ENCODE results near the gene RNASE8.
"Not testable (repeated sequence)": the region's sequence is repeated elsewhere in the genome, so short reads cannot be mapped to it uniquely, and the experiment has no call there.

The RNASE8 gene, protein sequence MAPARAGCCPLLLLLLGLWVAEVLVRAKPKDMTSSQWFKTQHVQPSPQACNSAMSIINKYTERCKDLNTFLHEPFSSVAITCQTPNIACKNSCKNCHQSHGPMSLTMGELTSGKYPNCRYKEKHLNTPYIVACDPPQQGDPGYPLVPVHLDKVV

DNA sequence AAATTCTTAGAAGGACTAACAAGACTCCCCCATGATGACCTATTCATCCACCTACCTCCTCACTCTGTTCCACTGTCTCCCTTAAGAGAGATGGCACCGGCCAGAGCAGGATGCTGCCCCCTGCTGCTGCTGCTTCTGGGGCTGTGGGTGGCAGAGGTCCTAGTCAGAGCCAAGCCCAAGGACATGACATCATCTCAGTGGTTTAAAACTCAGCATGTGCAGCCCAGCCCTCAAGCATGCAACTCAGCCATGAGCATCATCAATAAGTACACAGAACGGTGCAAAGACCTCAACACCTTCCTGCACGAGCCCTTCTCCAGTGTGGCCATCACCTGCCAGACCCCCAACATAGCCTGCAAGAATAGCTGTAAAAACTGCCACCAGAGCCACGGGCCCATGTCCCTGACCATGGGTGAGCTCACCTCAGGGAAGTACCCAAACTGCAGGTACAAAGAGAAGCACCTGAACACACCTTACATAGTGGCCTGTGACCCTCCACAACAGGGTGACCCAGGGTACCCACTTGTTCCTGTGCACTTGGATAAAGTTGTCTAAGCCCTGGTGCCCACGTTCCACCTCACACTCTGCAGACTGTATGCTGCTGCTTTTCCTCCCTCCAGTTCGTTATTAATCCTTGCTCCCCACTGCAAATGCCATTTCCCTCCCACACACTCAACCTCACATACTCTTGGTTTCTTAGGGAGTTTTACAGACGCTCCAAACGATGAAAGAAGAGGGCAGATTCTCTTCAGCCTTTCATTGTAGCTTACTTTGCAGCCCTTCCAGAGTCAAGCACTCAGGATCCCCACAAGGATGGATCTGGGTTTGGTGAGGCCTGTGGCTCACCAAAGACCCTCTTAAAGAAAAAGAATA, at the start of gene RNASE8:
RNASE8 (plus strand) TSS at position 20 of the 873 bp plus-strand sequence; CDS start at position 91, 71 bp downstream.
- DNase-seq, result no peak

DNA sequence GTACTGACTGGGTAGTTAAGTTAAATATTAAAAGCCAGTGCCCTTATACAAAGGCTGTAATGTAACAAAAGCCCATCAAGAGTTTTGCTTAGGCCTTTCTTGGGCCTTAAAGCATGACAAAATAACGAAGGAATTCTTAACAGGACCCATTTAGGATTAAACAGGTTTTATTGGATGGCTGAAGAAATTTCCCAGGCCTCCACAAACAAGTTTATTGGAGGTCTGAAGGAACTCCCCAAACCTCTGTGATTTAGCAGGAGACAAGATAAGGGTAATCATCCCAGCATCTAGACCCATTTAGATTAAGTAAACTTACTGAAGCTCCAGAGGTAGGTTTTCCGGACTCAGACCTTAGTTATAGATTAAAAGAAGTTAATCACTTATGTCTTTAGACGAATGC, 47.9 kb upstream of the RNASE8 start:
- not testable (repeated sequence) for DNase-seq

GRCh38 chr14:21011136-21011535, 46.5 kb upstream of the RNASE8 start:
- DNase-seq, result no peak

- peak; percentile 91 for DNase-seq
These were observed 42.8 kb upstream of the RNASE8 start for GRCh38 chr14:21014761-21015190.

DNA sequence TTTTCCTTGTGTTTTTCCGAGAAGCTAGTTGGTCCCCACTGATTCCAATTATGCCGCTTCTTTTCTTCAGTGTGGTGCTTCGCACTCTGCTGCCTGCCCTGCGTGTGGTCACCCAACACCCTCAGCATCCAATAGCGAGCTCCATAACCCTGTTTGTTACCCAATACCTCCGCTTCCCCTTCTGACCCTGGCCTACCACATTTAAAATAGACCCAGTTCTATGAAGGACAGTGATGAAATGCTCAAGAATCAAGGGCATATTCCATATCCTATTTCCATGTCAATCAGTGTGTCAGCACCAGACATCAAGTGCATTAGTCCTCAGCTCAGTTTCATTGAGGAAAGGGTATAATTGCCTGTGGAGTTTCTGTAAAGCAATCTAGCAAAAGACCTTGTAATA, 42.3 kb upstream of the RNASE8 start:
- no peak for DNase-seq

DNA sequence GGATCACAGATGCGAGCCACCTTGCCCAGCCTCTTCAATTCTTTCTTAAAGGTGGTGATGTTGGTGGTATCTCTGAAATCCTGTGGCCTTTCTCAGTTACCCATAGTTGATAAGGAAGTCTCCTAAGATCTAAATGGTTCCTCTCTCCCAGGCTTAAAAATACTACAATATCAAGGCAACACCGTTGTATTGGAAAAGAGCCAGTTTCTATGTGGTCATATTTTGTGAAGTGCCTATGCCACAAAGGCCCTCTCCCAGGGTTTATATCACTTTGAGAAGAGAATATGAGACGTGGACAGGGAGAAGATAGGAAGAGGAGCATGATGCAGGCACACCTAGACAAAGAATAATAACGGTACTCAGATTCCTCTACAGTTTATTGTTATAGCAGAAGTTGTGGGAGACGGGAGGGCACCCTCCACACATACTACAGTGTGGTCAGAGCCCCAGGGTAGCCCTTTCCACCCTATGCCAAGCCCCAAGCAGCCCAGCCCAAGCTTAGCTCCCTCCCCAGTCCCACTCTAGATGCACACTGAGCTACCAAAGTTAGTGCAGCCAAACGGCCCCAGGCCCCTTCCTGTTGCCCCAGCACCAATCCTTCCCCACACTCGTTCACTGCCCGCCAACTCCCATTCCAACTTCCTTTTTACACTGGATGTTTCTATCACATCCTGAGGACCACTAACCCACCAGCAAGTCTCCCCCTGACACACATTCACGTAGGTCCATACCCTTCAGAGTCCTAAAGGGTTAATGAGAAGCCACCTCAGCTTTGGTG, 41.0 kb upstream of the RNASE8 start:
- no peak for DNase-seq

GRCh38 chr14:21017528-21018245, 39.9 kb upstream of the RNASE8 start:
- DNase-seq, result no peak

DNA sequence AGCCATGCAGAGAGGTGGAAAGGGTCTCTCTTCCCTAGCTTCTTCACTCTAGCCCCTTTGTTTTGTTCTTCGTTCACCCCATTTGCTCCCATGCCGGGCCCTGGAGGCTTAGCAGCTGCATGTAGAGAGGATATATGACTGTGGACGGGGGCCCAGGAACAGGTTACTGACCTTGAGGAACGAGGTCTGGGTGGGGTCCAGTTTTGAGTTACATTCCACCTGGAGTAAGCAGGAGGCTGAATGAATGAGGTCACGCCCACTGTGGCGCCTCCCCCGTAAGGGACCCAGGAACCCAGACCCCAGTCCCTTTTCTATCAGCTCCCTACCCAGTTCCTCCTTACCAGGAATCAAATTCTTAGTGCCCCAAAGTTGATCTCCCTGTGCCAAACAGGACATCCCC, 39.3 kb upstream of the RNASE8 start:
- DNase-seq, result no peak

DNA sequence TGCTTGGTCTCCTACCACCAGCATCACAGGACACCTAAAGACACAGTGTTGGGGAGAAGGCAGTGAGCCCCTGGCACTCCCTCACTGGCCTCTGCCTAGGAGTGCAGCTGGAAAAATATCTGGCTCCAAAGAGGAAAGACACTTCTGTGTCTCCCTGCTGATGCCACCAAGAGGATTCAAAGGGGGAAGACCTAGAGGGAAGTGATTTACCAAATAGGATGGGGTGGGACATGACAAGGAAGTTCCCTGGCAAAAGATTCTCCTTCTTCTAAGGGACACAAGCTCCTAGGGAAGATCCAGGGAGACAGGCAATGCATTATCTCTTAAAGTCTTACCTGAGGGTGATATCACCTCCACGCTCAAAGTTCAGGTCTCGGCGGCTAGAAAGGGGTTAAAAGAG, 38.8 kb upstream of the RNASE8 start:
- no peak for DNase-seq

DNA sequence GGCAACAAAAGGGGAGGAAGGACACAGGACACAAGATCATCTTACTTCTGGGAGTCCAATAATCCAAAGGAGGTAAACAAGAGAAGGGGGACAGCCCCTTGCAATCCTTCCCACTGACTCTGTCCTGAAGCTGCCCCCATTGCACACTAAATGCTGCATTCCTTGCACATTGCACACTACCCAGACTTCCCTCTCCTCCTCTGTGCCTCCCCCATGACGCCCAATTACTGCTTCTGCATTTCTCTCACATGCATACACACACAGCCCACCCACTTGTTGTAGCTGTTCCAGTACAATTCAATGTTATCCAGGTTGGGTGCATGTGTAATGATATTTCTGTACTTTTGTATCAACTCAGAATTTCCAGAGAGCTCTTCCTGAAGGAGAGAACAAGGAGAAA, 38.3 kb upstream of the RNASE8 start:
- DNase-seq, result no peak

DNA sequence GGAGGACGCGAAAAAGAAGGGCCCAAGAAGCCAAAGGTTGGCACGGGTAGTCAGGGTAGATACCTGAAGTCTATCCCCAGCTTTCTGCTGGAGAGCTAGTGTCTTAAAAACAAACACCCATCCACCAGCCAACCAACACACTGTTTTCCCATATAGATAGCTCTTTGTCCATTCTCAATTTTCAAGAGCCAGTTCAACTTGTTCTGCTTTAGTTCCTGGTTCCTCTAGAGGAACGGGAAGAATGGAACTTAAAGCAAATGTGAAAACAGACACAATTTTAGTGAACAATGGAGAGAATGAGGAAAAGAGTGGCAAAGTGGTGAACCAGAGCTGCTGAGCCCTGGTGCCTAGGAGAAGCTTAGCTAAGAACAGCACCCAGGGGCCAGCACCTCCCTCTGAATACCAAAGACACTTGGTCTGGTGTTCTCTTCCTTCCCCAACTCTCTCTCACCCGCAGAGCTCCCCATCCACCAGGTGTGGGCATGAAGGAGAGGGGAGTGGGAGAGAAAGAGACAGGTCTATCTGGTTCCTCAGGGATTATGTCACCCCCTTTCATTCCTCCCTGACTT, 36.6 kb upstream of the RNASE8 start:
- no peak for DNase-seq

GRCh38 chr14:21022686-21023085, 34.9 kb upstream of the RNASE8 start:
- no peak for DNase-seq

- DNase-seq, result no peak
These were observed 34.4 kb upstream of the RNASE8 start for GRCh38 chr14:21023174-21023573.

GRCh38 chr14:21023817-21024584, 33.6 kb upstream of the RNASE8 start:
- DNase-seq, result no peak

DNA sequence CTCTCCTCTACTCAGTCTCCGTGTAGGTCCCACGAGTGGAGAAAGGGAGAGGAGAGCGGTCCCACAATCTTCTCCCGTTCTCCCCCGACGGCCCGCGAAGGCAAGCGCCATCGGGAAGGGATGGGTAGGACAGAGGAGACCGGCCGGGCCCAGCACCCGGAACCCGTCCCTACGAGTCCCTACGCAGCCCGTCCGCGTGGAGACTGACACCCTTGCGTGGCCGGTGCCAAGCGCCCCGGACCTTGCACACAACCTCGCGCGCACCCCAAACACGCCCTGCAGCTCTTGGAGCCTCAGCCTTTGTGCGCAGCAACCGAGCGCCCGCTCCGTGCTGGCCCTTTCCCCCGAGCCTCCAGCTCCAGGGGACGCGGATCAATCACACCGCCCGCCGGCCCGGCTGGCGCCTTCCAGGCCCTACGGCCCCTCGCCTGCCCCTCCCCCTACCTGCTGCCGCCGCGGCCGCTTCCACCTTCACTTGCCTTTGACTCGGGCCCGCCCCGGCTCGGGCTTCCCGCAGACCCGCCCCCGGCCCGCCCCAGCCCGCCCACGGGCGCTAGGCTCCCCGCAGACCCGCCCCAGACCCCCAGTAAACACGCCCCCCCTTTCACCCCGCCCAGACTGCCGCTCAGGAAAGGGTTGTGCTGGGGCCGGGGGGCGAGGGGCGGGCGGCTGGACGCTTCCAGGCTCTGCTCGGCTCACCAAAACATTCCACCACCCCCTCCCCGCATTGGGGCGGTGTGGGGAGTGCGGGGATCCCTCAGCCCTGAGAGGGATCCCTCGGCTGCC, 32.8 kb upstream of the RNASE8 start, which contains the start of gene NDRG2:
NDRG2 (minus strand) TSS at position 477 of the 786 bp plus-strand sequence. CDS start 1,746 bp downstream, outside the sequence.
- DNase-seq, result peak; percentile 72

DNA sequence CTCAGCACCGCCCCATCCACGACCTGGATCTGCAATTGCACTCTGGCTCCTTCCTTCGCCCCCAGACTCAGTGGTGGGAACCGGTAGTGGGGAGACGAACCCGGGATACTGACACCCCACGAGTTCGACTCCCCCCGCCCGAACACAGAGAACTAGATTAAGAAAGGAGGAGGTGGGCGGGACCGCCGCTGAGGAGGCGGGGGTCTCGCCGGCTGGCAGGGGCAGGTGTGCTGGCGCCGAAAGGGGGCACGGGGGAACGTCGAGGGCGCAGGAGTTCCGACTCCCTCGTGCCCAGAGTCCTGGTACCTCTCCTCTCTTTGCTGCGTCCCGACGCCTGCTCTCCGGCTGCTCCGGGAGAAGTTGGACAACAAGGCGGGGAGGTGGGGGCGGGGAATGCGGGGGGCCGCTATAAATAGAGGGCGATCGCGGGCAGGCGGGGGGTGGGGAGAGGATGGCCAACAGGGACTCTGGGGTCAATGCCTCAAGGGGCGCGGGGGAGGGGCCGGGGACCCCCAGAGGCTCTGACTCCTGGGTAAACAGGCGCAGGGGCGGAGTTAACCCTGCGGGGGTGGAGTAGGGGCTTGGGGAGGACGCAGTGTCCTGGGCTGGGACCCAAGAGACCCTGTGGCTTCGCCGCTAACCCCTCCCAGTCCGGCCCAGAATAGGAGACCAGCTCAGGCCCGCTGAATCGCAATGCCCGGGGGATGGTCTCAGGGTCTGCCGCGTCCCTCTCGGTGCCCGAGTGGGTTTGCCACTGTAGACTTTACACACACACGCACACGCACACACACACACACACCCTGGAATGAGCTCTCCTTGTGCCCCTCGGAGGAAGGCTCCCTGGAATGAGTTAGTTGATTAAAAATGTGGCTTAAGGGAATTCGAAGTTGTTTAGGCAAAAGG, 32.0 kb upstream of the RNASE8 start:
- no peak for DNase-seq

DNA sequence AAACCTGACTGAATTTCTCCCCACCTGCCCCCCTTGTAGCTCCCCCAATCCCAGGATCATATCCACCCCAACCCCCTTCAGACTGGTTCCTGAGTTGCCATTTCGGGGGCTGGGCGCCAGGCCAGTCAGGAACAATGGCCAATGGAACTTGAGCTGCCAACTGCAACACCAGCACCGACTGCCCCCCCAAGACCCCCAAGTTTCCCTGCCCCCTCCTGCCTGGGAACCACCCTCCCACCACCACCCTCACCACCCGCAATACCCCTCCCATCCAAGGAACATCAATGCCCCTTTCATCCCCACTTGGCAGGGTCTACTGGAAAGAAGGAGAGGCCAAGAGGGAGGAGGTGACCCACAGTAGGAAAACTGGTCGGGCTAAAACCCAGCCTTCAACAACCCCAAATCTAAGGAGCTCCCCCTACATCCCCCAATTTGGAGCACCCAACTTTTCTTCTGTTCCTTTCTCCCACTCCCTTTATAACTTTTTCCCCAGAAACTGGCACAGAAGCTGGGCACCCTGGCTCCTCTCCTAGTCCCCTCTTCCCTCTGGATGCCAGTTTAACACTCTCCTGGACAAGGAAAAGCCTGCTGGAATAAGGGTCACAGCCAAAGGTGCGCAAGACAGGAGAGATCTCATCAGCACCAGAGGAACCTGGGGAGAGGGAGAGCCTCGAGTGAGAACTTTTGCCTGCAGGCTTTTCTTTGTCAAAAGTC, 31.2 kb upstream of the RNASE8 start:
- DNase-seq, result no peak

- DNase-seq, result no peak
These were observed 30.7 kb upstream of the RNASE8 start for GRCh38 chr14:21026988-21027315.

DNA sequence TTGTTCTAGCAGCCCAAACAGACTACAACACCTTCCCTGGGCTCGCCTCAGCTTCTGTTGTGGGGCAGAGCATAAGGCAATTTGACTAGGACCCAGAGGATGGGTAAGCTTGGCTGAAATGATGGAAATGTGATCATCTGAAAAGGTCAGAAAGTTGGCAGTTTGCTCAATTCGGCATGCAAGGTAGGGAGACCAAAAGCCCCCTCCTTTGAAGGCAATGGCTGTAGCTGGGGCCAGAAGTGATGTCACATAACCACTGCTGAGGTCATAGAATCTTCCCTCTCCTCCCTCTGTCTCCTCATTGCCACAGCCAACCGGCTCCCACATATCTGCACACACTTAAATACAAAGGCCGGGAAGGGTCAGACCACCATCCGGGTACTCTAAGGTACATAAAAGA, 27.7 kb upstream of the RNASE8 start, which contains the start of gene TPPP2:
TPPP2 (plus strand) TSS at position 301 of the 400 bp plus-strand sequence. CDS start 365 bp downstream, outside the sequence.
- DNase-seq, result no peak
